Activated effector memory CD4-positive, alpha-beta T cell treated with Interleukin-2 at 50 U/mL for 16 hours (primary cell): ENCODE data around the gene CDC27.
"Not testable (repeated sequence)": the region's sequence is repeated elsewhere in the genome, so short reads cannot be mapped to it uniquely, and the experiment has no call there.

ENCODE experiments used
- DNase-seq: peaks from one replicate; pipeline ENCODE4 v3.0.0-alpha.2; 2020

CDC27 gene

GRCh38 chr17:47190243-47190642 is 1.1 kb upstream of the CDC27 start:
- no peak for DNase-seq

- no peak for DNase-seq
Observed at GRCh38 chr17:47189732-47190237, 690 bp upstream of the CDC27 start.

GRCh38 chr17:47188271-47188875 is 722 bp downstream of the CDC27 start:
- no peak for DNase-seq

- no peak for DNase-seq
Observed at GRCh38 chr17:47184681-47185080, 4.4 kb downstream of the CDC27 start.

- DNase-seq = not testable (repeated sequence)
Observed at GRCh38 chr17:47180988-47181387, 8.1 kb downstream of the CDC27 start.

GRCh38 chr17:47180337-47180736 is 8.8 kb downstream of the CDC27 start:
- no peak for DNase-seq

GRCh38 chr17:47179141-47179540 is 10.0 kb downstream of the CDC27 start:
- no peak for DNase-seq

GRCh38 chr17:47177261-47177660 is 11.8 kb downstream of the CDC27 start:
- no peak for DNase-seq

- DNase-seq = no peak
Observed at GRCh38 chr17:47176389-47176826, 12.7 kb downstream of the CDC27 start.

GRCh38 chr17:47174823-47175222 is 14.3 kb downstream of the CDC27 start:
- DNase-seq = not testable (repeated sequence)

GRCh38 chr17:47172696-47173565 is 16.2 kb downstream of the CDC27 start:
- DNase-seq = no peak

- DNase-seq = no peak
Observed at GRCh38 chr17:47170710-47171109, 18.4 kb downstream of the CDC27 start.

GRCh38 chr17:47168896-47169295 is 20.2 kb downstream of the CDC27 start:
- DNase-seq = not testable (repeated sequence)

GRCh38 chr17:47166854-47167253 is 22.2 kb downstream of the CDC27 start:
- not testable (repeated sequence) for DNase-seq

GRCh38 chr17:47165137-47165536 is 24.0 kb downstream of the CDC27 start:
- no peak for DNase-seq

- DNase-seq = no peak
Observed at GRCh38 chr17:47164263-47164662, 24.8 kb downstream of the CDC27 start.

GRCh38 chr17:47162013-47162622 is 27.0 kb downstream of the CDC27 start:
- DNase-seq = no peak

GRCh38 chr17:47159315-47159714 is 29.8 kb downstream of the CDC27 start:
- DNase-seq = no peak

GRCh38 chr17:47145351-47145750 is 43.7 kb downstream of the CDC27 start:
- no peak for DNase-seq

GRCh38 chr17:47135235-47135634 is 53.9 kb downstream of the CDC27 start:
- DNase-seq = no peak

GRCh38 chr17:47134354-47134753 is 54.7 kb downstream of the CDC27 start:
- DNase-seq = not testable (repeated sequence)

GRCh38 chr17:47131761-47132160 is 57.3 kb downstream of the CDC27 start:
- no peak for DNase-seq

- not testable (repeated sequence) for DNase-seq
Observed at GRCh38 chr17:47126835-47127234, 62.3 kb downstream of the CDC27 start.

GRCh38 chr17:47123262-47123661 is 65.8 kb downstream of the CDC27 start:
- DNase-seq = not testable (repeated sequence)
